T-cell (primary cell): Measurements from ENCODE around the gene PPP1R2. TPM values are rescaled to one million over a fixed set of nuclear protein-coding genes. Genes with fewer than 3 reads are reported as not detected.

Source experiments
- ATAC-seq, 4 experiments: fragments of 200-7000 bp in 3 of 4; fragments of 150-1000 bp in 1 of 4; cut with Tn5 transposase; replicated peaks in 1 of 4; 1 replicate in 3 of 4; 2 replicates in 1 of 4; pipeline ENCODE4 v1.10.0; 2021; ENCODE audit warnings: moderate library complexity in 3 of 4, mild to moderate bottlenecking in 2 of 4, moderate number of reproducible peaks in 1 of 4
- CTCF ChIA-PET, 2 donors: fragments of 300-600 bp; sonication (Branson Sonifier 250); formaldehyde crosslinking; loops; one replicate each; lab custom pipeline; 2022; ENCODE audit warnings: antibody characterized with exemption in 2 of 2; lab: Charles Lee
- POLR2A ChIA-PET, 2 donors: fragments of 300-600 bp; sonication (Branson Sonifier 250); formaldehyde crosslinking; loops; one replicate each; lab custom pipeline; 2022; ENCODE audit warnings: antibody characterized with exemption in 2 of 2; lab: Charles Lee
- DNase-seq, 35 experiments: peaks; one replicate each; pipeline versions ENCODE4 v3.0.0 to v3.0.0-alpha.2; 2013 to 2023
- H3K27ac ChIP-seq: one replicate; pipeline ENCODE4 v1.5.1; 2013; ENCODE audit warnings: low read length
- H3K27me3 ChIP-seq, 2 experiments: replicated peaks in 1 of 2; 1 replicate in 1 of 2; 2 replicates in 1 of 2; pipeline versions ENCODE4 v1.6.1 to v1.7.0; 2013; ENCODE audit warnings: low read length in 1 of 2, mixed read lengths in 1 of 2; ENCODE audit not compliant: control insufficient read depth in 2 of 2, insufficient read depth in 2 of 2; ENCODE audit errors: extremely low read depth in 1 of 2
- H3K36me3 ChIP-seq, 2 donors: 1 replicate in 1 of 2; 2 replicates in 1 of 2; pipeline versions ENCODE4 v1.6.1 to v1.7.0; 2013; ENCODE audit warnings: low read length in 1 of 2; ENCODE audit not compliant: control insufficient read depth in 2 of 2, insufficient read depth in 1 of 2; ENCODE audit errors: extremely low read depth in 1 of 2
- H3K4me1 ChIP-seq, 2 experiments: 1 replicate in 1 of 2; 2 replicates in 1 of 2; pipeline versions ENCODE4 v1.6.1 to v1.7.0; 2013; ENCODE audit warnings: low read length in 2 of 2, mixed read lengths in 1 of 2; ENCODE audit not compliant: insufficient read depth in 2 of 2, control insufficient read depth in 1 of 2; ENCODE audit errors: extremely low read depth in 1 of 2
- H3K4me3 ChIP-seq, 2 donors: 1 replicate in 1 of 2; 2 replicates in 1 of 2; pipeline versions ENCODE4 v1.5.1 to v1.7.0; 2013; ENCODE audit warnings: mild to moderate bottlenecking in 2 of 2, low read length in 1 of 2, moderate library complexity in 1 of 2; ENCODE audit not compliant: control insufficient read depth in 1 of 2; ENCODE audit errors: extremely low read depth in 1 of 2
- H3K9me3 ChIP-seq: 2 replicates; pipeline ENCODE4 v1.7.0; 2013
- H3K27ac Mint-ChIP-seq, 2 donors: one replicate each; pipeline ENCODE4 v1.8.0; 2020 to 2021; ENCODE audit warnings: mild to moderate bottlenecking in 2 of 2, mixed read lengths in 2 of 2
- H3K27me3 Mint-ChIP-seq, 2 donors: one replicate each; pipeline ENCODE4 v1.8.0; 2021 to 2022; ENCODE audit warnings: mixed read lengths in 2 of 2
- H3K36me3 Mint-ChIP-seq: one replicate; pipeline ENCODE4 v1.8.0; 2021; ENCODE audit warnings: mixed read lengths
- H3K4me1 Mint-ChIP-seq, 3 donors: one replicate each; pipeline ENCODE4 v1.8.0; 2020 to 2022; ENCODE audit warnings: mixed read lengths in 3 of 3, mild to moderate bottlenecking in 1 of 3
- H3K4me3 Mint-ChIP-seq, 3 donors: one replicate each; pipeline ENCODE4 v1.8.0; 2020 to 2022; ENCODE audit warnings: mild to moderate bottlenecking in 3 of 3, mixed read lengths in 3 of 3, moderate library complexity in 3 of 3
- H3K9me3 Mint-ChIP-seq, 3 donors: one replicate each; pipeline ENCODE4 v1.8.0; 2020 to 2022; ENCODE audit warnings: mixed read lengths in 3 of 3
- WGBS: methylation state at CpG from one replicate; pipeline ENCODE4 v1.1.5; 2013; ENCODE audit warnings: missing lambda C conversion rate; ENCODE audit not compliant: insufficient coverage; 5-methylcytosine and 5-hydroxymethylcytosine counted together
- total RNA-seq, 35 experiments: library from RNA in 6 of 35; stranded (reverse) in 6 of 35; fragments of 120-200 nt in 1 of 35; gene quantifications; one replicate each; pipeline versions ENCODE4 v1.2.1 to v1.2.4 and lab custom pipeline; 2013 to 2026

PPP1R2 gene
- total RNA-seq, 5 donors from 2014 or later (not counting 1 experiment from before 2014, with no cell fraction given) = 113 to 154 (median 123) TPM

DNA sequence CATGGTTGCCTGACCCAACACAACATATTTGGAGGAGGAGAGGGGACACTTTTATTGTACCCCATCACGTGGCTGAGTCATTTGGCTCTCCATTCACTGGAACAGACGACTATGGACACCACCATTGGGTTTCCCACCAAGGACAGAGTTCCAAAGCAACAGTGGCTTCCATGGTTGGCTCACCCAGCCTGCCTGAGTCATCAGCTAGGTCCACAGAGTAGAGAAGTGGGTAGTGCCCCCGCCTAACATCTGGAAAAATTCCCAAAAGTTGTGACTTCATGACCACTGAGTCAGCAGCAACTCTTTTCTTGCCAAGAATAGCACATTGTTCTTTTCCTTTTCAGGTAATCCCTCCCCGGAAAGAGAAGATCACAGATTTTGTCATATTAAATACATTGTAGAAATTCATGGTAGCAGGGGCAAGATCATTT, 3.0 kb upstream of the PPP1R2 start:
- Histone ChIP-seq H3K4me1 (peaks cover 63 to 66% of the 10 kb centered on the region in 2 experiments), H3K27me3 (no peaks in the 10 kb centered on the region), H3K9me3 (no peaks in the 10 kb centered on the region), H3K4me3 (peak overlapping the region; percentile 26 to 66), H3K27ac (peak overlapping the region; percentile 76), H3K36me3 (no peaks in the 10 kb centered on the region)
- Mint-ChIP-seq H3K4me1 (peaks cover 70 to 82% (median 75%) of the 10 kb centered on the region in 3 donors), H3K27me3 (no peaks in the 10 kb centered on the region), H3K4me3 (peak overlapping the region; percentile 78 to 93 (median 89)), H3K27ac (peak overlapping the region; percentile 98), H3K36me3 (no peaks in the 10 kb centered on the region), H3K9me3 (no peaks in the 10 kb centered on the region)
- ChIA-PET CTCF (interaction anchor here in 1 of 2 donors (0.8 to 1.0 kb wide), 3 partner anchors 9 to 275 kb away, joined by 3 to 5 read pairs (median 4); partner anchors contain the start of gene XXYLT1), POLR2A (interaction anchor here in 1 of 2 donors (0.5 kb wide), 1 partner anchor 1321 kb away, joined by 3 read pairs; no protein-coding TSS in a partner anchor)
- DNase-seq (no peak), ATAC-seq (no peak)
- WGBS = 20% methylated on average over 1 of the region's 4 CpGs

GRCh38 chr3:195544634-195545033, 1.5 kb upstream of the PPP1R2 start:
- Histone ChIP-seq H3K36me3 (no peaks in the 10 kb centered on the region), H3K27ac (peak overlapping the region; percentile 26), H3K9me3 (no peaks in the 10 kb centered on the region), H3K4me1 (peaks cover 58 to 67% of the 10 kb centered on the region in 2 experiments), H3K4me3 (peak overlapping the region in 1 of 2 donors; percentile 38), H3K27me3 (no peaks in the 10 kb centered on the region)
- CTCF ChIA-PET = no interaction called here
- WGBS = no CpG with 5 or more reads among the region's 3 CpGs
- H3K9me3 Mint-ChIP-seq = no peaks in the 10 kb centered on the region
- peak overlapping the region; percentile 98 for H3K27ac Mint-ChIP-seq
- H3K4me3 Mint-ChIP-seq = peak overlapping the region; percentile 89 to 93 (median 93)
- ATAC-seq (no peak), DNase-seq (no peak)
- H3K27me3 Mint-ChIP-seq = no peaks in the 10 kb centered on the region
- peaks cover 8% of the 10 kb centered on the region for H3K36me3 Mint-ChIP-seq
- POLR2A ChIA-PET = no interaction called here
- peaks cover 64 to 84% (median 74%) of the 10 kb centered on the region in 3 donors for H3K4me1 Mint-ChIP-seq

DNA sequence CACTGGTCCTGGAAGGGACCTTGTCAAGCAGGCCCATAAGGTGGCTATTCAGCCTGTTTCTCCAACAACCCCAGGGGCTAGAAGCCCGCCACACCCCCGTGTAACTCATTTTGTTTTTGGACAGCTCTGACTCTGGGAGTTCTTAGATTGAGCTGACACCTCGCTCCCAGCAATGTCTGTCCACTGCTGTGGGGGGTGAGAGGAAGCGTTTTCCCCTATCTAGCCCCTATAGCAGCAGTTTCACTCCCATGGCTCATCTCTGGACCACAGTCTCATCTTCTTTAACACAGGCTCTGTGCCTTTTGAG, 1.1 kb upstream of the PPP1R2 start:
- no peaks in the 10 kb centered on the region for H3K27me3 Mint-ChIP-seq
- ChIA-PET POLR2A (no interaction called here), CTCF (interaction anchor here in 1 of 2 donors (2.4 kb wide), 1 partner anchor 21 kb away, joined by 6 read pairs; no protein-coding TSS in a partner anchor)
- peak overlapping the region; percentile 98 for H3K27ac Mint-ChIP-seq
- no peak for ATAC-seq
- no peak for DNase-seq
- peaks cover 69 to 88% (median 75%) of the 10 kb centered on the region in 3 donors for H3K4me1 Mint-ChIP-seq
- Histone ChIP-seq H3K27ac (peak overlapping the region; percentile 94), H3K36me3 (no peaks in the 10 kb centered on the region), H3K4me3 (peak overlapping the region; percentile 85 to 93), H3K27me3 (no peaks in the 10 kb centered on the region), H3K4me1 (peaks cover 57 to 72% of the 10 kb centered on the region in 2 experiments), H3K9me3 (no peaks in the 10 kb centered on the region)
- H3K9me3 Mint-ChIP-seq = no peaks in the 10 kb centered on the region
- H3K4me3 Mint-ChIP-seq = peak overlapping the region; percentile 89 to 93 (median 93)
- peaks cover 12% of the 10 kb centered on the region for H3K36me3 Mint-ChIP-seq
- WGBS = no CpG with 5 or more reads among the region's 4 CpGs

GRCh38 chr3:195543500-195544229, 540 bp upstream of the PPP1R2 start:
- POLR2A ChIA-PET = interaction anchor here in 1 of 2 donors (1.1 kb wide), 1 partner anchor 23 kb away, joined by 3 read pairs; no protein-coding TSS in a partner anchor
- Histone ChIP-seq H3K27me3 (no peaks in the 10 kb centered on the region), H3K9me3 (no peaks in the 10 kb centered on the region), H3K4me1 (peaks cover 53 to 72% of the 10 kb centered on the region in 2 experiments), H3K27ac (peak overlapping the region; percentile 94), H3K4me3 (peak overlapping the region; percentile 85 to 93), H3K36me3 (no peaks in the 10 kb centered on the region)
- Mint-ChIP-seq H3K36me3 (peaks cover 12% of the 10 kb centered on the region), H3K27me3 (no peaks in the 10 kb centered on the region), H3K9me3 (no peaks in the 10 kb centered on the region), H3K4me3 (peak overlapping the region; percentile 89 to 93 (median 93)), H3K27ac (peak overlapping the region; percentile 98), H3K4me1 (peaks cover 69 to 88% (median 76%) of the 10 kb centered on the region in 3 donors)
- ATAC-seq (peak in 3 of 4 experiments; percentile 4 to 5 (median 5)), DNase-seq (peak in 2 of 35 experiments; percentile 16 to 17)
- WGBS = 22% methylated on average over 33 of the region's 38 CpGs
- CTCF ChIA-PET = interaction anchor here (0.6 to 2.4 kb wide), 3 partner anchors 20 to 859 kb away, joined by 3 to 6 read pairs (median 5); no protein-coding TSS in a partner anchor

GRCh38 chr3:195542316-195542697, 818 bp downstream of the PPP1R2 start:
- POLR2A ChIA-PET = interaction anchor here (0.6 to 1.3 kb wide), 15 partner anchors 9 to 1053 kb away, joined by 3 to 10 read pairs (median 4); partner anchors contain the start of gene XXYLT1 (in 1 of the 2)

DNA sequence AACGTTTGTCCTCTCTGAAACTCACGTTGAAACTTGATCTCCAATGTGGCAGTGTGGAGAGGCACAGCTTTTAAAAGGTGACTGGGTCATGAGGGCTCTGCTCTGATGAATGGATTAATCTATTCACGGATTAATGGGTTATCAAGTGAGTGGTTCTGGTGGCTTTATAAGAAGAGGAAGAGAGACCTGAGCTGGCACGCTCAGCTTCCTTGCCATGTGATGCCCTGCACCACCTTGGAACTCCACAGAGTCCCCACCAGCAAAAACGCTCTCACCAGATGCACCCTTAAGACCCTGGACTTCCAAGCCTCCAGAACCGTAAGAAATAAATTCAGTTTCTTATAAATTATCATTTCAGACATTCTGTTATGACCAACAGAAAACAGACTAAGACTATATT, 2.6 kb downstream of the PPP1R2 start:
- Histone ChIP-seq H3K27ac (no peak overlapping the region), H3K36me3 (no peaks in the 10 kb centered on the region), H3K4me3 (peak overlapping the region; percentile 85 to 93), H3K27me3 (no peaks in the 10 kb centered on the region), H3K9me3 (no peaks in the 10 kb centered on the region), H3K4me1 (peaks cover 44 to 67% of the 10 kb centered on the region in 2 experiments)
- H3K9me3 Mint-ChIP-seq = no peaks in the 10 kb centered on the region
- peak overlapping the region; percentile 89 to 93 (median 93) for H3K4me3 Mint-ChIP-seq
- H3K4me1 Mint-ChIP-seq = peaks cover 65 to 77% (median 75%) of the 10 kb centered on the region in 3 donors
- peaks cover 13% of the 10 kb centered on the region for H3K36me3 Mint-ChIP-seq
- ChIA-PET POLR2A (interaction anchor here (0.6 kb wide), 3 partner anchors 270 to 869 kb away, joined by 3 read pairs; no protein-coding TSS in a partner anchor), CTCF (no interaction called here)
- H3K27ac Mint-ChIP-seq = peak overlapping the region; percentile 78 to 80
- ATAC-seq (peak in 1 of 4 experiments; percentile 8), DNase-seq (peak in 1 of 35 experiments; percentile 34)
- 0% methylated on average over 2 of the region's 6 CpGs for WGBS
- no peaks in the 10 kb centered on the region for H3K27me3 Mint-ChIP-seq

More at GRCh38 chr3:195542316-195542697, 818 bp downstream of the PPP1R2 start:
- Mint-ChIP-seq H3K4me3 (peak overlapping the region; percentile 89 to 93 (median 93)), H3K9me3 (no peaks in the 10 kb centered on the region), H3K27ac (peak overlapping the region; percentile 95 to 98), H3K4me1 (peaks cover 69 to 87% (median 76%) of the 10 kb centered on the region in 3 donors), H3K36me3 (peaks cover 12% of the 10 kb centered on the region), H3K27me3 (no peaks in the 10 kb centered on the region)
- Histone ChIP-seq H3K27me3 (no peaks in the 10 kb centered on the region), H3K4me3 (peak overlapping the region; percentile 85 to 93), H3K4me1 (peaks cover 45 to 70% of the 10 kb centered on the region in 2 experiments), H3K27ac (peak overlapping the region; percentile 94), H3K9me3 (no peaks in the 10 kb centered on the region), H3K36me3 (no peaks in the 10 kb centered on the region)
- no CpG with 5 or more reads among the region's 5 CpGs for WGBS
- CTCF ChIA-PET = interaction anchor here (0.7 to 2.4 kb wide), 8 partner anchors 9 to 272 kb away, joined by 3 to 13 read pairs (median 5); partner anchors contain the start of gene XXYLT1 (in 1 of the 2)
- DNase-seq = peak in 1 of 35 experiments; percentile 46
- no peak for ATAC-seq
